Measurements from ENCODE around the gene PRMT1. TPM values are rescaled to one million over a fixed set of nuclear protein-coding genes. Genes with fewer than 3 reads are reported as not detected.

The PRMT1 gene
- polyA plus RNA-seq, 1 experiment: 287 TPM

- ChIA-PET CTCF (no interaction called here), POLR2A (no interaction called here)
- H3K27me3 ChIP-seq (ENCODE audit: control insufficient read depth, insufficient read depth, low read length): no peaks in the 10 kb centered on the region
- TF ChIP-seq CTCF (IDR thresholded peaks at IDR 0.05; ENCODE audit: low read depth, low read length): no peak
- H3K9me3 ChIP-seq (ENCODE audit: control insufficient read depth, insufficient read depth, low read length): no peaks in the 10 kb centered on the region
- no peak overlapping the region for H3K27ac ChIP-seq (ENCODE audit: low read depth, low read length)
- no peak overlapping the region for H3K4me3 ChIP-seq (ENCODE audit: low read depth, low read length)
- DNase-seq (ENCODE audit: low read depth, low spot score): no peak
Observed at GRCh38 chr19:49696115-49696514, 19.0 kb downstream of the PRMT1 start.

GRCh38 chr19:49696865-49697264 lies 19.8 kb downstream of the PRMT1 start:
- no peak for DNase-seq (ENCODE audit: low read depth, low spot score)
- no peak overlapping the region for H3K27ac ChIP-seq (ENCODE audit: low read depth, low read length)
- CTCF ChIA-PET: interaction anchor here (0.7 kb wide), 1 partner anchor 16 kb away, joined by 3 read pairs; no protein-coding TSS in a partner anchor
- H3K9me3 ChIP-seq (ENCODE audit: control insufficient read depth, insufficient read depth, low read length): no peaks in the 10 kb centered on the region
- no peak overlapping the region for H3K4me3 ChIP-seq (ENCODE audit: low read depth, low read length)
- POLR2A ChIA-PET: no interaction called here
- no peaks in the 10 kb centered on the region for H3K27me3 ChIP-seq (ENCODE audit: control insufficient read depth, insufficient read depth, low read length)
- TF ChIP-seq CTCF (IDR thresholded peaks at IDR 0.05; ENCODE audit: low read depth, low read length): no peak

GRCh38 chr19:49699364-49699763 lies 22.3 kb downstream of the PRMT1 start:
- Histone ChIP-seq H3K27me3 (ENCODE audit: control insufficient read depth, insufficient read depth, low read length) (no peaks in the 10 kb centered on the region), H3K9me3 (ENCODE audit: control insufficient read depth, insufficient read depth, low read length) (no peaks in the 10 kb centered on the region), H3K27ac (ENCODE audit: low read depth, low read length) (no peak overlapping the region), H3K4me3 (ENCODE audit: low read depth, low read length) (no peak overlapping the region)
- no peak for TF ChIP-seq CTCF (IDR thresholded peaks at IDR 0.05; ENCODE audit: low read depth, low read length)
- CTCF ChIA-PET: interaction anchor here (0.5 to 1.9 kb wide), 2 partner anchors 18 to 50 kb away, joined by 5 to 8 read pairs; no protein-coding TSS in a partner anchor
- POLR2A ChIA-PET: interaction anchor here (0.6 to 0.7 kb wide), 2 partner anchors 86 to 366 kb away, joined by 3 to 6 read pairs; no protein-coding TSS in a partner anchor
- no peak for DNase-seq (ENCODE audit: low read depth, low spot score)

GRCh38 chr19:49700563-49700962 lies 23.5 kb downstream of the PRMT1 start:
- no peak for DNase-seq (ENCODE audit: low read depth, low spot score)
- Histone ChIP-seq H3K4me3 (ENCODE audit: low read depth, low read length) (no peak overlapping the region), H3K27me3 (ENCODE audit: control insufficient read depth, insufficient read depth, low read length) (no peaks in the 10 kb centered on the region), H3K9me3 (ENCODE audit: control insufficient read depth, insufficient read depth, low read length) (no peaks in the 10 kb centered on the region), H3K27ac (ENCODE audit: low read depth, low read length) (no peak overlapping the region)
- ChIA-PET POLR2A (no interaction called here), CTCF (interaction anchor here (0.7 kb wide), 1 partner anchor 17 kb away, joined by 4 read pairs; no protein-coding TSS in a partner anchor)
- no peak for TF ChIP-seq CTCF (IDR thresholded peaks at IDR 0.05; ENCODE audit: low read depth, low read length)

GRCh38 chr19:49701271-49701786 lies 24.3 kb downstream of the PRMT1 start:
- ChIA-PET CTCF (no interaction called here), POLR2A (no interaction called here)
- Histone ChIP-seq H3K27me3 (ENCODE audit: control insufficient read depth, insufficient read depth, low read length) (no peaks in the 10 kb centered on the region), H3K27ac (ENCODE audit: low read depth, low read length) (no peak overlapping the region), H3K9me3 (ENCODE audit: control insufficient read depth, insufficient read depth, low read length) (no peaks in the 10 kb centered on the region), H3K4me3 (ENCODE audit: low read depth, low read length) (no peak overlapping the region)
- no peak for DNase-seq (ENCODE audit: low read depth, low spot score)
- TF ChIP-seq CTCF (IDR thresholded peaks at IDR 0.05; ENCODE audit: low read depth, low read length): no peak
